T-helper 2 cell (primary cell): ENCODE data around the gene EIF5A.

Experiments used
- DNase-seq, 5 experiments: peaks; one replicate each; pipeline versions ENCODE4 v3.0.0 to v3.0.0-alpha.2; 2012 to 2022

The EIF5A gene

DNA sequence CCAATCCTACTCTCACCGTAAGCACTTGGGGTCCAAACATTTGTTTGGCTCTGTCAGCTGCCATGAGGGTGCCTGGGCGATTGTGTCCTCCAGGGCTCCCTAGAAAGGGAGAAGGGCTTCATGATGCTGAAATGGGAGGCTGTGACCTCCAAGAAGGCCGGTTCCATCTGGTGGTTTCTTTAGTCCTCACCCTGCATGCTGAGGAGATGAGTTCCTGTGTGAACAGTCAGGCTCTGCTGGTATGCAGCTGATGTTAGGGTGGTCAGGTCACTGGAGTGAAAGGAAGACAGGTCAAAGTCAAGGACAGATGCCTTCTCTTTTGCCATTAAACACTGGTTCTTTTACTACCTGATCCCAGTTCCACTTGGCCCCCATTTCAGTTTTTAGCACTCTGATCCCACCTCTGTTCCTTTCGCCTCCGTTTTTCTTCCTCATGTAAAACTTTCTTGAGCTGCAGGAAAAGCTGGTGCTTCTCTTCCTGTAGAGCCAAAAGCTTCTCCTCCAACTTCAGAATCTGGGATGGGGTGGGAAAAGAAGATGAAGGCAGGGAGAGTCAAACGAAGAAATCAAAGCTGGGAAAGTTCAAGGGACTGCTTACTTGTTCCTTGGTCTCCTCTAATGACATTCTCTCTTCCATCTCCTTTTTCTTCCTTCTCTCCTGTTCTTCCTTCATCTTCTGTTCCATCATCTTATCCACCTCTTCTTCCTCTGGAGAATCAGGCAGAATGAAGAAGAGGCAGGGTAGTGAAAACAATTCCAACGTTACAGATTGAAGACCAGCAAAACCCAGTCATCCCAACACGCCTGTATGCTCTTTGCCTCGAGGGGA, 6.7 kb downstream of the EIF5A start:
- no peak for DNase-seq

GRCh38 chr17:7314719-7315569, 7.5 kb downstream of the EIF5A start, which contains the start of gene GPS2:
Gene GPS2 (minus strand): TSS chr17:7315360. CDS start chr17:7315052, 308 bp downstream.
- DNase-seq, result peak; percentile 86 to 95 (median 89)

DNA sequence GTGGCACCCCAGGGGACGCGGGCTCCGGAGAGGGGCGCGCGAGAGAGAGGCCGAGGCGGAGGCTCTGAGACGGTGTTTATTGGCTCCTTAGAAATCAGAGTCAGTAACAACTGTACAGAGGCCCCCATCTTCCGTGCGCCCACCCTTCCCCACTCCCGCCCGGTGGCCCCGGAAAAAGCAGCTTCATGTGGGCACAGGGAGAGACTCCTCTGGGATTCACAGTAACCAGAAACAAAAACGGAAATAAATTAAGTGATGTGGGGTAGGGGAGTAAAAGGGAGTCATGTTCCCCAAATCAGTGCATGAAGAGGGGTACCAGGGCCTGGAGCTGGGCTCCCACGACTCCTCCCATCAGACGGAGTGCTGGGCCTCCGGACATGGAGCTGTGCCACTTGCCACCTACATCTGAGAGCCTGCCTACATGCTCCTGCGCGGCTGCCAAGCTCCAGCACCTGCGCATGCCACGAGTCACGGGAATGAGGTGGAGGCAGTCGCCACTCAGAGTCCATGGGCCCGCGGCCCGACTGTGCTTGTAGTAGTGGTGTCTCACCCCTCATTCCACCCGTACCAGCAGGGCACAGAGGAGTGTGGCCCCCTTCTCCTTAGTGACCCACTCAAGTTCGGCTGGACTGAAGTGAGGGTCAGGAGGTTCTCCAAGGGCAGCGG, 8.3 kb downstream of the EIF5A start:
- no peak for DNase-seq

- DNase-seq, result no peak
Observed at GRCh38 chr17:7317161-7317803, 9.9 kb downstream of the EIF5A start.

DNA sequence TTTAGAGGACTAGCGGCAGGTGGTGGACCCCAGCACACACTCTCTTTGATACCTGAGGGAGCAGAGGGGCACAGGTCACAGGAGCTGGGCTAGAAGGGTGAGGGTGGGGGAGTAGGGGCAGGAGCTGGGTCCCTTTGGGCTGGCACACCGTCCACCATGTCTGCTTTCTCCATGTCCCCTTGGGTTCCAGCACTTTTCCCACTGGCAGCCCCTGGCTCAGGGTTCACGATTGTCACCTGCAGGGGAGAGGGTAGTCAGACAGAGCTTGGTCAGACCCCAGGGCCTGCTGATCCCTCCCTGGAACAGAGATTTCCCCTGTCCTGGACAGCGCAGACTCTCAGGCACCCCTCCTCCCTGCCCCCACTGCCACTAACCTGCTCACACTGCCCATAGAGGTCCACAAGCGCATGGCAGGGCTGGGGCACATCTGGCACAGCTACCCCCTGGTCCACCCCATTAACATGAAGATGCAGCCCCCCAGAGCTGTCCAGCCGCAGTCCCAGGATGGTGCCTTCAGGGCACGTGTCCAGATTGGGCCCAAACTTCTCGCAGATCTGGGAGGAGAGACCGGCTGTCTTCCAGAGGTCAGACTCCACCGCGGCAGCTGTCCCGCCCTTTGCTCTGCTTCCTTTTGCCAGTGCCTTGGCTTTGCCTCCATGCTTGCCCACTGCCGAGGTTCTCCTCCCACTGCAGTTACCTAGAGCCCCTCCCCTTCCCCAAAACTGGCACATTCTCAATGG, 10.9 kb downstream of the EIF5A start:
- DNase-seq, result no peak

DNA sequence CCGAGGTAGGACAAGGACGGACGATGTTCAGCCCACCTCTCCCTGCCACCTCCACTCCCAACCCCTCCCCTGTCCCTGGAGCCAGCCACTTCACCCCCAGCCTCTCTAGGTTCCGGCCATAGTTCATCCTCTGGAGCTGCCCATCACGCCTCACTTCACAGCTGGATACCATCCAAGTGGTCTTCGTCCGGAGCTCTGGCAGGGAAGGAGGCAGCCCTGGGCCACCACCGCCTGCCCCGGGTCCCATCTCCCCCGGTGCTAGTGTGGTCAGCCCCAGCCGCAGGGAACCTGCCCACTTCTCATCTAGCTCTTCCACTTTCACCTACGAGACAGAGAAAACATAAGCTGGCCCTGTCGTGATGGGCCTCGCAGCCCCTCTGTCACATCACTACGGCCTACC, 14.0 kb downstream of the EIF5A start:
- DNase-seq, result no peak

DNA sequence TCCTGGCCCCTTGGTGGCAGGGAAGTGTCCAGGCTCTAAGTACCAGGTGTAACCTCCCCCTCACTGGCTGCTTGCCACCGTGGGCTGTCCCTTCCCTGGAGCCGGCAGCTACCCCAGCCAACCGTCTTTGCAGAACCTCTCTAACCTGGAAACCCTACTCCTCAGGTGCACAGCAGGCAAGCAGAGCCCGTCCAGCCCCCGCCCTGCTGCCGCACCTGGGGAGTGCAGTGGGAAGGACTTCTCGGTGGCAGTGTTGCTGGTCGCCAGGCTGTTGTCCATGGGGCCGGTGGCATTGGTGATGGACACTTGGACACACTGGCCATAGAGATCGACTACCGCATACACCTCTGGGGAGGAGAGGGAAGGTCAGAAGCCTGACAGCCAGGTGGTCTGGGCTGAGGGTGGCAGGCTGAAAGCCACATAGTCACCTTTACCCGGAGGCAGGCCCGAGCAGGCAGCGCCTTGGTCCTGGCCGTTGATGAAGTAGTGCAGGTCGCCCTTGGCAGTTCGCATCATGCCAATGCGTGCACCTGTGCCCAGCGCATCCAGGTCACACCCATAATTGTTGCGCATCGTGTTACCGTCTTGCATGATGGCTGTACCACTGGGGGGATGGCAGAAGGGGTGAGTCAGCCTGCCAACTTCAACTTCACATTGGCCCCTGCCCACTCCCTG, 15.2 kb downstream of the EIF5A start:
- DNase-seq, result no peak

GRCh38 chr17:7323731-7324437, 16.5 kb downstream of the EIF5A start:
- DNase-seq, result peak; percentile 44 to 57 (median 52)

DNA sequence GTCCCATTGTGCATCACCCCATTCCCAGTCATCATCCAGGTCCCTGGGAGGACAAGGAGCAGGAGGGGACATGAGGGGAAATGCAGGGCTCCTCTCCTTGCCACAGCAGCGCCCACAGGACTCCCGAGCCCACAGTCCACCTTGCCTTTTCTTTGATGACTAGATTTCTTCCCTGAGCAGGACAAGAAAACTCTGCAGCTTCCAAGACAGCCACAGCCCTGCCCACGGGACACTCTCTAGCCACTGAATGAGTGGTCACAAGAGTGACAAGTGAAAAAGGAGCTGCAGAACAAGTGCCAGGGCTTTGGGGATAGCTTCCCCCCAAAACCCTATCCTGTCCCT, 17.0 kb downstream of the EIF5A start:
- DNase-seq, result no peak

- no peak for DNase-seq
Observed at GRCh38 chr17:7325031-7325528, 17.7 kb downstream of the EIF5A start.

- no peak for DNase-seq
Observed at GRCh38 chr17:7326186-7326585, 18.8 kb downstream of the EIF5A start.

DNA sequence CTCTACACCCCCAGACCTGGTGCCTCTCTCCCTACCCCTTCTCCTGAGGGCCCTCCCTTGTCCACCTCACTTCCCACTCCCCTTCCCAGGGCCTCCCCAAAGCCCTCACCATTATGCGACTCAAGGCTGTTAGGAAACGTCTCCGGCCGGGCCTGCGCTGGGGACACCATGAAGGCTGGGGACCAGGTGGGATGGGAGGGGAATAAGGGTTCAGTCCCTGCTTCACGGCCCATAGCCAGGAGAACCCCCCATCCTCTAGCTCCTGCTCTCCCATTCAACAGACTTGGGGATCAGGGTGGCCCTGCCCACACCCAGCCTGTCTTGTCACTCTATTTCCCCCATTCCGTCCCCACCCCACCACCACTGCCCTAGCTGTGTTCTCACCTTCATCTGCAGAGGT, 19.6 kb downstream of the EIF5A start:
- no peak for DNase-seq

DNA sequence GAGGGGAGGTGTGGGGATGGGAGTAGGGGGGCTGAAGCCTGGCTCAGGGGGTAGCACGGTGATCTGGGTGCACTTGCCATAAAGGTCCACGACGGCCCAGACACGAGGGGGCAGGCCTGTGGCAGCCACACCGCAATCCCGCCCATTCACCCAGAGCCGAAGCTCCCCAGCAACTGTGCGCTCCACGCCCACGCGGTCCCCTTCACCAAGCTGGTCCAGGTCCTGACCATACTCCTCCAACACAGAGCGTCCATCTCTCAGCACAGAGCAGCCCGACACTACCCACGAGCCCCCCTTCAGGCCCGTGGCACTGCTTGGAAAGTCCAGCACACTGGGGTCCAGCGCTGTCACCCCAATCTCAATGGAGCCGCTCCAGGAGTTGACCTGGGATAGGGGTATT, 20.1 kb downstream of the EIF5A start:
- DNase-seq, result no peak

- no peak for DNase-seq
Observed at GRCh38 chr17:7328009-7328408, 20.6 kb downstream of the EIF5A start.

GRCh38 chr17:7328840-7329373, 21.5 kb downstream of the EIF5A start, which contains the start of gene NEURL4:
Gene NEURL4 (minus strand): TSS chr17:7329335. CDS start chr17:7329312, 23 bp downstream.
- DNase-seq, result peak in 1 of 5 experiments; percentile 24

DNA sequence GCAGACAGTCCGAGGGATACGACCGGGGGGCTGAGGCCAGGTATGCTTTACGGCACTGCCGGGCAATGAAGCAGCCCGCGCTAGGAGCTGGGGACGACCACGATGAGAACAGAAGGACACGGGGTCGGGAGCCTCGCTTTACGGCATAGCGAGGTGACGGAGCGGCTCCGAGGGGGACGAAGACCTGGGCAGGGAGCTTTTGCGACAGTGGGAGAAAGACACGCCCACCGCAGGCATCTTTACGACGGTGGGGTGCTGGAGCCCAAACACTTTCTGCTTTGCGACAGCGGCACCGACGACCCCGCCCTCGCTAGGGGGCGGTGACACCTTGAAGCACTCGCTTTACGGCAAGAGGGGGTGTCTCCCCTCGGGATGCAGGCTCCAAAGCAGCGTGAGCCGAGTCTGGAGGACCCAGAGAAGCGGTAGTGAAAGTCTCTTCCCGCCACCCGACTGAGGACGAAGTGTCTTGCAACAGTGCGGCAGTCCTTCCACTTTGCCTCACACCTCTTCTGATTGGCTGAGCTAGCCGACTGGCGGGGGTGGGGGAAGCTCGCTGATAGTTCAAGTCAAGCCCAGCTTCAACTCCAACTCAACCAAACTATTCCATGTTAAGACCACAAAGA, 22.1 kb downstream of the EIF5A start:
- DNase-seq, result peak; percentile 86 to 100 (median 96)

DNA sequence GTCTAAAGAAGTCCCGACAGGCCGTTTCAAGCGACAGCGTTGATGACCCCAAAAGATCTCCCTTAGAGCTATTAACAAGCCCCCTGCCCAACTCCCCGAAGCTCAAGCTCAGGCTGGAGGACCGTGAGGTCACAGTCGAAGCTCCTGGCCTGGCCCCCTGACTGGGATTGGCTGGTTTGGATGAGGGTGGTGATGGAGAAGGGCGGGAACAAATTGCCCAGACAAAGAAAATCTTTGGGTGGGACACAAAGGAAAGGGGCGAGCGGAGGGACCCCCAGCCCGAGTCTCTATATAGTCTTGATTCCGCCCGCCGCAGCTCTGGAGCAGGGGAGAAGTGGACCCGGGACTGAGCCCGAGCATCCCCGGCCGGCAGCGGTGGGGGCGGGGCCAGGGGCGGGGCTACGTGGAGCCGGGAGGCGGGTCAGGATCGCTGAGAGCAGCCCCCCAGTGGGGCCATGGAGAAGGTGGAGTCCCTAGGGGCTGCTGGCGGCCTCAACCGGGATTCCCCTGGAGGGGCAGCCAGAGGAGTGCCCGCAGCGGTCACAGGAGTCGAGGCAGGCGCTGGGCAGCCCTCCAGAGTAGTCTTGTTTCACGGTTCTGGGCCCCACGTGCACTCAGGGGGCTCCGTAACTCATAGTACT, 22.7 kb downstream of the EIF5A start:
- peak; percentile 63 to 91 (median 74) for DNase-seq

DNA sequence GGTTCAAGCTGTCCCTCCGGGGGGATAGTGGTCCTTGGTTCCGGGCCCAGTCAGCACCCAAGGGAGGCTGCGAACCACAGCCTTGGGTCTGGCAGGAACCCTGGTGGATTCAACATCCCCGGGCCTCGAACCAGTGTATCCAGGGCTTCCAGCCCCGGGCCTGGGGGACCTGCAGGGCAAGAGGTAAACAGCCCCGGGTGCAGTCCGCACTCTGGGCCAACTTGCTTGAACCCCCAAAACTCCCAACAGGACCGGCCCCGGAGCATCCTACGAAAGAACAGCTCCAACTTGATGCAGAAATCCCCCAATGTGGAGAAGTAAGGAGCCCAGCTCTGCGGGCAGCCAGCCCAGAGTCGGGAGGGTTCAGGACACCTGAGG, 23.2 kb downstream of the EIF5A start:
- DNase-seq, result no peak

DNA sequence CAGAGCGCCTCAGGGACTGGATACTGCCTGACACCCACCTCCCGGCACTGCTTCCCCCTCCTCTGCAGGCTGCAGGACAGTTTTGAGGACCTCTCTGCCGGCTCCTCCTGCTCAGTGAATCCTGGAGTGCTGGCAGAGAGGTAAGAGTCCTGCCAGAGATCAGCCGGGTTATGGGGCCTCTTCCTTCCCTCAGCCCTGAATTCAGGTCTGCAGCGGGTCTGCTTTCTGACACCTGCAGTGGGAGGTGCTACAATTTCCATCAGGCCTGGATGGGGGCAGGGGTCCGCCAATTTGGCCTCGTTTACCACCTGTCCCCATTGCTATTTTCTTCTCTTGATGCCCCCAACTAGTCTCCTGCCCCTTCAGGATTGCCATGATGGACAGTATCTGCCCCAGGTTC, 24.7 kb downstream of the EIF5A start:
- DNase-seq, result no peak
